Measurements from ENCODE around the gene RTF1.

RTF1 gene

GRCh38 chr15:41487802-41488201, 70.9 kb downstream of the RTF1 start:
- Mint-ChIP-seq H3K9me3 (no peaks in the 10 kb centered on the region), H3K27me3 (peaks cover 21% of the 10 kb centered on the region), H3K4me1 (peaks cover 63% of the 10 kb centered on the region), H3K36me3 (ENCODE audit: low read depth) (peaks cover 3% of the 10 kb centered on the region), H3K27ac (peak overlapping the region; percentile 84), H3K4me3 (peak overlapping the region; percentile 49)
- DNase-seq: no peak
- peak; percentile 11 for ATAC-seq

- peaks cover 3% of the 10 kb centered on the region for H3K36me3 Mint-ChIP-seq (ENCODE audit: low read depth)
- H3K9me3 Mint-ChIP-seq: no peaks in the 10 kb centered on the region
- H3K4me1 Mint-ChIP-seq: peaks cover 53% of the 10 kb centered on the region
- H3K27ac Mint-ChIP-seq: no peak overlapping the region
- no peak for ATAC-seq
- peaks cover 25% of the 10 kb centered on the region for H3K27me3 Mint-ChIP-seq
- DNase-seq: no peak
- no peak overlapping the region for H3K4me3 Mint-ChIP-seq
Observed at GRCh38 chr15:41489641-41490040, 72.7 kb downstream of the RTF1 start.

- peak; percentile 78 for ATAC-seq
- peak overlapping the region; percentile 19 for H3K4me3 Mint-ChIP-seq
- peaks cover 56% of the 10 kb centered on the region for H3K4me1 Mint-ChIP-seq
Observed at GRCh38 chr15:41490355-41490754, 73.5 kb downstream of the RTF1 start.

GRCh38 chr15:41491889-41492288, 75.0 kb downstream of the RTF1 start:
- Mint-ChIP-seq H3K27me3 (peaks cover 37% of the 10 kb centered on the region), H3K4me3 (no peak overlapping the region), H3K9me3 (no peaks in the 10 kb centered on the region), H3K27ac (no peak overlapping the region), H3K4me1 (peaks cover 54% of the 10 kb centered on the region), H3K36me3 (ENCODE audit: low read depth) (peaks cover 3% of the 10 kb centered on the region)
- no peak for DNase-seq
- no peak for ATAC-seq

More at GRCh38 chr15:41490355-41490754, 73.5 kb downstream of the RTF1 start:
- Mint-ChIP-seq H3K36me3 (ENCODE audit: low read depth) (peaks cover 3% of the 10 kb centered on the region), H3K9me3 (no peaks in the 10 kb centered on the region), H3K27me3 (peaks cover 28% of the 10 kb centered on the region), H3K27ac (peak overlapping the region; percentile 57)
- no peak for DNase-seq

- DNase-seq (no peak), ATAC-seq (no peak)
- H3K9me3 Mint-ChIP-seq: no peaks in the 10 kb centered on the region
- peaks cover 51% of the 10 kb centered on the region for H3K4me1 Mint-ChIP-seq
- peak overlapping the region; percentile 75 for H3K27ac Mint-ChIP-seq
- H3K36me3 Mint-ChIP-seq (ENCODE audit: low read depth): peaks cover 3% of the 10 kb centered on the region
- H3K27me3 Mint-ChIP-seq: peaks cover 44% of the 10 kb centered on the region
- H3K4me3 Mint-ChIP-seq: peak overlapping the region; percentile 68
Observed at GRCh38 chr15:41492597-41493204, 75.8 kb downstream of the RTF1 start.

- peak within 1 kb of the TSS; percentile 75 for H3K27ac Mint-ChIP-seq
- peak within 1 kb of the TSS; percentile 68 for H3K4me3 Mint-ChIP-seq
- H3K27me3 Mint-ChIP-seq: peaks cover 48% of the 10 kb centered on the region
- no peaks in the 10 kb centered on the region for H3K9me3 Mint-ChIP-seq
- peaks cover 45% of the 10 kb centered on the region for H3K4me1 Mint-ChIP-seq
- H3K36me3 Mint-ChIP-seq (ENCODE audit: low read depth): no peaks in the 10 kb centered on the region
- ATAC-seq (peak; percentile 82), DNase-seq (peak; percentile 94)
Observed at GRCh38 chr15:41493205-41493901, 76.5 kb downstream of the RTF1 start, which contains the start of gene ITPKA. Gene ITPKA, plus strand, starts transcription at chr15:41493874. Its CDS starts 54 bp downstream, at chr15:41493928.

- H3K36me3 Mint-ChIP-seq (ENCODE audit: low read depth): no peaks in the 10 kb centered on the region
- H3K4me1 Mint-ChIP-seq: peaks cover 43% of the 10 kb centered on the region
- H3K27me3 Mint-ChIP-seq: peaks cover 52% of the 10 kb centered on the region
- no peak overlapping the region for H3K27ac Mint-ChIP-seq
- no peaks in the 10 kb centered on the region for H3K9me3 Mint-ChIP-seq
- ATAC-seq (no peak), DNase-seq (no peak)
- no peak overlapping the region for H3K4me3 Mint-ChIP-seq
Observed at GRCh38 chr15:41493902-41494189, 77.0 kb downstream of the RTF1 start.

- Mint-ChIP-seq H3K4me1 (peaks cover 40% of the 10 kb centered on the region), H3K4me3 (peak overlapping the region; percentile 52)
- DNase-seq: no peak
Observed at GRCh38 chr15:41494190-41494921, 77.5 kb downstream of the RTF1 start.

GRCh38 chr15:41494922-41495735, 78.2 kb downstream of the RTF1 start:
- Mint-ChIP-seq H3K4me1 (peaks cover 32% of the 10 kb centered on the region), H3K27ac (no peak overlapping the region), H3K36me3 (ENCODE audit: low read depth) (no peaks in the 10 kb centered on the region), H3K4me3 (peak overlapping the region; percentile 53), H3K9me3 (no peaks in the 10 kb centered on the region), H3K27me3 (peaks cover 64% of the 10 kb centered on the region)
- no peak for DNase-seq
- no peak for ATAC-seq

More at GRCh38 chr15:41494190-41494921, 77.5 kb downstream of the RTF1 start:
- peak; percentile 4 for ATAC-seq
- no peaks in the 10 kb centered on the region for H3K36me3 Mint-ChIP-seq (ENCODE audit: low read depth)
- H3K27me3 Mint-ChIP-seq: peaks cover 56% of the 10 kb centered on the region
- H3K9me3 Mint-ChIP-seq: no peaks in the 10 kb centered on the region
- no peak overlapping the region for H3K27ac Mint-ChIP-seq

- Mint-ChIP-seq H3K4me3 (no peak overlapping the region), H3K36me3 (ENCODE audit: low read depth) (no peaks in the 10 kb centered on the region), H3K27ac (no peak overlapping the region), H3K4me1 (peaks cover 29% of the 10 kb centered on the region), H3K27me3 (peaks cover 69% of the 10 kb centered on the region), H3K9me3 (no peaks in the 10 kb centered on the region)
- DNase-seq: no peak
- no peak for ATAC-seq
Observed at GRCh38 chr15:41495736-41496599, 79.1 kb downstream of the RTF1 start.

GRCh38 chr15:41498657-41499056, 81.8 kb downstream of the RTF1 start:
- Mint-ChIP-seq H3K9me3 (no peaks in the 10 kb centered on the region), H3K27me3 (peaks cover 72% of the 10 kb centered on the region), H3K4me1 (peaks cover 26% of the 10 kb centered on the region), H3K27ac (no peak overlapping the region), H3K4me3 (no peak overlapping the region), H3K36me3 (ENCODE audit: low read depth) (no peaks in the 10 kb centered on the region)
- DNase-seq: no peak
- ATAC-seq: no peak

GRCh38 chr15:41499109-41499851, 82.4 kb downstream of the RTF1 start:
- Mint-ChIP-seq H3K27ac (no peak overlapping the region), H3K27me3 (peaks cover 73% of the 10 kb centered on the region), H3K4me3 (no peak overlapping the region), H3K36me3 (ENCODE audit: low read depth) (no peaks in the 10 kb centered on the region), H3K9me3 (no peaks in the 10 kb centered on the region), H3K4me1 (peaks cover 26% of the 10 kb centered on the region)
- ATAC-seq: no peak
- no peak for DNase-seq

Data from activated naive CD8-positive, alpha-beta T cell treated with anti-CD3 and anti-CD28 coated beads, Interleukin-2, amount 50 U/mL, for 24 hours (primary cell).